ENCODE data around the gene ABHD6. TPM values are rescaled to one million over a fixed set of nuclear protein-coding genes. Genes with fewer than 3 reads are reported as not detected.
"Not testable (repeated sequence)": the region's sequence is repeated elsewhere in the genome, so short reads cannot be mapped to it uniquely, and the experiment has no call there.

Gene ABHD6
- polyA plus RNA-seq, 1 experiment: 9.2 TPM

DNA sequence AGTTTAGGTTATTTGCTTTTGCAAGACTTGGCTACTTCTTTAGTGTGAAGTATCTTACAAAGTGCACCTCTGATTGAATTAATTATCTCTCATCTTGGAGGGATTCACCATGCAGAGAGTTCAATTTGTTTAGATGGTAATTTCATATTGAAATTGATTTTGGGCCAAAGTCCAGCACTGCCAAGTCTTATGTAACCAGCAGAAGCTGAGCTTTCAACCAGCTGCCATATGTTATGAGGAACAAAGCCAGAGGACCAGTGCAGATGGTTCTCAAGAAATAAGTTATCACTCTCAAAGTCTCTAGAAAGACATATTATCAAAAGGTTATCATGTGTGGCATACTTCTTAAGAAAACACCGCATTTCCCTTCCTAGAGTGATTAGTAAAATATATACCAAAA is 29.0 kb downstream of the ABHD6 start:
- DNase-seq (ENCODE audit: low read depth): no peak
- no peaks in the 10 kb centered on the region; the same call in 1 of the 2 replicates for H3K36me3 ChIP-seq (ENCODE audit: control insufficient read depth, insufficient read depth, low read length)
- H3K4me3 ChIP-seq (ENCODE audit: low read depth, low read length): no peak overlapping the region
- ChIA-PET CTCF (no interaction called here), POLR2A (no interaction called here)
- H3K27me3 ChIP-seq (ENCODE audit: control insufficient read depth, insufficient read depth, low read length): no peaks in the 10 kb centered on the region
- TF ChIP-seq, protein P1, sequence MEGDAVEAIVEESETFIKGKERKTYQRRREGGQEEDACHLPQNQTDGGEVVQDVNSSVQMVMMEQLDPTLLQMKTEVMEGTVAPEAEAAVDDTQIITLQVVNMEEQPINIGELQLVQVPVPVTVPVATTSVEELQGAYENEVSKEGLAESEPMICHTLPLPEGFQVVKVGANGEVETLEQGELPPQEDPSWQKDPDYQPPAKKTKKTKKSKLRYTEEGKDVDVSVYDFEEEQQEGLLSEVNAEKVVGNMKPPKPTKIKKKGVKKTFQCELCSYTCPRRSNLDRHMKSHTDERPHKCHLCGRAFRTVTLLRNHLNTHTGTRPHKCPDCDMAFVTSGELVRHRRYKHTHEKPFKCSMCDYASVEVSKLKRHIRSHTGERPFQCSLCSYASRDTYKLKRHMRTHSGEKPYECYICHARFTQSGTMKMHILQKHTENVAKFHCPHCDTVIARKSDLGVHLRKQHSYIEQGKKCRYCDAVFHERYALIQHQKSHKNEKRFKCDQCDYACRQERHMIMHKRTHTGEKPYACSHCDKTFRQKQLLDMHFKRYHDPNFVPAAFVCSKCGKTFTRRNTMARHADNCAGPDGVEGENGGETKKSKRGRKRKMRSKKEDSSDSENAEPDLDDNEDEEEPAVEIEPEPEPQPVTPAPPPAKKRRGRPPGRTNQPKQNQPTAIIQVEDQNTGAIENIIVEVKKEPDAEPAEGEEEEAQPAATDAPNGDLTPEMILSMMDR (IDR thresholded peaks at IDR 0.05; ENCODE audit: insufficient read depth, low read depth, low read length): no peak

DNA sequence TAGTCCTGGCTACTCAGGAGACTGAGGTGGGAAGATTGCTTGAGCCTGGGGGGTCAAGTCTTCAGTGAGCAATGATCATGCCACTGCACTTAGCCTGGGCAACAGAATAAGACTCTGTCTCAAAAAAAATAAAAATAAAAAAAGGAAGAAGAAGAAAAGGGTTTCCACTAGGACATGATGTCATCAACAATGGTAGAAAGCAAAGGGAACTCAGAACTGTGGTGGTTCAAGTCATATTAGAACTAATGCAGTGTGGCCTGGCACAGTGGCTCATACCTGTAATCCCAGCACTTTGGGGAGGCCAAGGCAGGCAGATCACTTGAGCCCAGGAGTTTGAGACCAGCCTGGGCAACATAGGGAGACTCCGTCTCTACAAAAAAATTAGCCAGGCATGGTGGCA is 30.0 kb downstream of the ABHD6 start:
- H3K36me3 ChIP-seq (ENCODE audit: control insufficient read depth, insufficient read depth, low read length); DNase-seq (ENCODE audit: low read depth); H3K27me3 ChIP-seq (ENCODE audit: control insufficient read depth, insufficient read depth, low read length); H3K4me3 ChIP-seq (ENCODE audit: low read depth, low read length); POLR2A ChIA-PET; CTCF ChIA-PET: not testable (repeated sequence)

DNA sequence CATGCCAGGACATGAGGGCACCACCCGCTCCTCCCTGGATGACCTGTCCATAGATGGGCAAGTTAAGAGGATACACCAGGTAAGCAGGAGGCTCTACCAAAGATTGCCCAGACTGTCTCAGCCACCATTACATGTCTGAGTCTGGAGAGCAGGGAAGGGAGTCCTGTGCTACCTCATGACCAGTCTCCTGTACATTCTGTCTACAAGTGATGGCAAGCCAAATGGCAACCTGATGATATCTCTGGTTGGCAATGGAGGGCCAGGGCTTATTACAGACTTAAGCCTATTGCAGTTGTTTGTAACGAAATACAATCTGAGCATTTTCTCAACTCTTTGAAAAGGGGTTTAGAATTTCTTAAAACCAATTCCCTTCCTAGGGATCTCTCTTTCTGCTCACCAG is 31.8 kb downstream of the ABHD6 start:
- H3K36me3 ChIP-seq (ENCODE audit: control insufficient read depth, insufficient read depth, low read length): no peaks in the 10 kb centered on the region; the same call in 1 of the 2 replicates
- no peaks in the 10 kb centered on the region for H3K27me3 ChIP-seq (ENCODE audit: control insufficient read depth, insufficient read depth, low read length)
- ChIA-PET CTCF (interaction anchor here (1.6 kb wide), 1 partner anchor 11 kb away, joined by 5 read pairs; no protein-coding TSS in a partner anchor), POLR2A (no interaction called here)
- no peak overlapping the region for H3K4me3 ChIP-seq (ENCODE audit: low read depth, low read length)
- TF ChIP-seq, protein P1 (IDR thresholded peaks at IDR 0.05; ENCODE audit: insufficient read depth, low read depth, low read length): no peak
- DNase-seq (ENCODE audit: low read depth): no peak

DNA sequence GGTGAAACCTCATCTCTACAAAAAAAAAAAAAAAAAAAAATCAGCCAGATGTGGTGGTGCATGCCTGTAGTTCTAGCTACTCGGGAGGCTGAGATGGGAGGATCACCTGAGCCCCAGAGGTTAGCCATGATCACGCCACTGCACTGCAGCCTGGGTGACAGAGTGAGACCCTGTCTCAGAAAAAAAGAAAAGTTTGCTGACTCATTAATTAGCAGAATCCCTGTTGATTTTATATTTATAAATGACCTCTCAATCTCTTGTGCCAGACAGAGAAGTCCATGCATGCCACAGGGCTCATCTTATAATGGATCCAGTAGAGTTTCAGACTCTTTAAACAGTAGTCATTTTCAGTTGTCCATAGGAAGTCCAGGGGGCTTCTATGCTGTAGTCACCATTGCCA is 32.9 kb downstream of the ABHD6 start:
- no peaks in the 10 kb centered on the region; the same call in 1 of the 2 replicates for H3K36me3 ChIP-seq (ENCODE audit: control insufficient read depth, insufficient read depth, low read length)
- DNase-seq (ENCODE audit: low read depth): no peak
- CTCF ChIA-PET: interaction anchor here (0.8 to 2.3 kb wide), 5 partner anchors 10 to 103 kb away, joined by 5 to 7 read pairs (median 7); partner anchors contain the start of genes HTD2 and RPP14
- TF ChIP-seq, protein P1 (IDR thresholded peaks at IDR 0.05; ENCODE audit: insufficient read depth, low read depth, low read length): no peak
- no peak overlapping the region for H3K4me3 ChIP-seq (ENCODE audit: low read depth, low read length)
- POLR2A ChIA-PET: no interaction called here
- H3K27me3 ChIP-seq (ENCODE audit: control insufficient read depth, insufficient read depth, low read length): no peaks in the 10 kb centered on the region

DNA sequence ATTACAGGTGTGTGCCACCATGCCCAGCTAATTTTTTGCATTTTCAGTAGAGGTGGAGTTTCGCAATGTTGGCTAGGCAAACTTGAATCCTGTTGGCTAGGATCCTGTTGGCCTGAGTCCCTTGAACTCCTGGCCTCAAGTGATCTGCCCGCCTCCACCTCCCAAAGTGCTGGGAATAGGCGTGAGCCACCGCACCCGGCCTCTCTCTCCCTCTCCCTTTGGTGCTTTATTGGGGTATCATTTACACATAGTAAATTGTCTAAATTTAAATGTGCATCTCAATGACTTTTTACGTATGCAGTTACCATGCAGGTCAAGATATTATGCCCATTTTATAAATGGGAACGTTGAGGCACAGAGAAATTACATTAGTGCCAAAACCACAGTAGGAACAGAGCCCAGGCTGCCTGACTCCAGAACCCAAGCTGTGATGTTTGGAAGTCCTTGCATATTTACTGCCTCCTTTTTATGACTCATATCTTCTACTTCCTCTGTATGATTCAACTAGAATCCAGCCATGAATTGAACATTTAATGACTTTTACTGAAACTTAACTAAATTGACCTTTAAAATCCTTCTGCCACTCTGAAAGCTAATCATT is 34.4 kb downstream of the ABHD6 start:
- no peak overlapping the region for H3K4me3 ChIP-seq (ENCODE audit: low read depth, low read length)
- H3K27me3 ChIP-seq (ENCODE audit: control insufficient read depth, insufficient read depth, low read length): no peaks in the 10 kb centered on the region
- ChIA-PET POLR2A (no interaction called here), CTCF (interaction anchor here (0.8 to 2.3 kb wide), 5 partner anchors 34 to 105 kb away, joined by 3 to 7 read pairs (median 7); partner anchors contain the start of genes HTD2 and RPP14)
- TF ChIP-seq, protein P1 (IDR thresholded peaks at IDR 0.05; ENCODE audit: insufficient read depth, low read depth, low read length): no peak
- DNase-seq (ENCODE audit: low read depth): peak; percentile 74
- no peaks in the 10 kb centered on the region; the same call in 1 of the 2 replicates for H3K36me3 ChIP-seq (ENCODE audit: control insufficient read depth, insufficient read depth, low read length)

DNA sequence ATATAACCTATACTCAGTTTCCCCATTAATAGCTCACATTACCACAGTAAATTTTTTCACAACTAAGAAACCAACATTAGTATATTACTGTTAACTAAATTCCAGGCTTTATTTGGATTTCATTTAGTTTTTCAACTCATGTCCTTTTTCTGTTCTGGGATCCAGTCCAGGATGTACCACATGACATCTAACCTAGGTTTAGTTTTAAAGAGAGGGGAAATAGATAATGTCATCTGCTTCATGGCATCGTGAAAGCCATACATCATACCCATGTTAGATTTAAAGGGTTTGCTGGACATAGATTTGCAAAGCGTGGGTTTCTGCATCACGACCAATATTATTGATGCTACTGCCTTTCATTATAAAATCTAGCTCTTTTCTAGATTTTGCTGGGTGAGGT is 35.3 kb downstream of the ABHD6 start:
- CTCF ChIA-PET: interaction anchor here (0.7 to 1.2 kb wide), 4 partner anchors 33 to 85 kb away, joined by 3 to 5 read pairs (median 4); partner anchors contain the start of genes HTD2 and RPP14
- TF ChIP-seq, protein P1 (IDR thresholded peaks at IDR 0.05; ENCODE audit: insufficient read depth, low read depth, low read length): no peak
- Histone ChIP-seq H3K4me3 (ENCODE audit: low read depth, low read length) (no peak overlapping the region), H3K27me3 (ENCODE audit: control insufficient read depth, insufficient read depth, low read length) (no peaks in the 10 kb centered on the region), H3K36me3 (ENCODE audit: control insufficient read depth, insufficient read depth, low read length) (no peaks in the 10 kb centered on the region)
- POLR2A ChIA-PET: no interaction called here
- DNase-seq (ENCODE audit: low read depth): no peak

DNA sequence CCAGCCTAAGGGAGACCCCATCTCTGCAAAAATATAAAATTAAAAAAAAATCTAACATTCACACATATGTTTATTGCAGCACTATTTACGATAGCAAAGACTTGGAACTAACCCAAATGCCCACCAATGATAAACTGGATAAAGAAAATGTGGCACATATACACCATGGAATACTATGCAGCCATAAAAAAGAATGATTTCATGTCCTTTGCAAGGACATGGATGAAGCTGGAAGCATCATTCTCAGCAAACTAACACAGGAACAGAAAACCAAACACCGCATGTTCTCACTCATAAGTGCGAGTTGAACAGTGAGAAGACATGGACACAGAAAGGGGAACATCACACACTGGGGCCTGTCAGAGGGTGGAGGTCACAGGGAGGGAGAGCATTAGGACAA is 35.8 kb downstream of the ABHD6 start:
- H3K36me3 ChIP-seq (ENCODE audit: control insufficient read depth, insufficient read depth, low read length); H3K27me3 ChIP-seq (ENCODE audit: control insufficient read depth, insufficient read depth, low read length); DNase-seq (ENCODE audit: low read depth); POLR2A ChIA-PET; H3K4me3 ChIP-seq (ENCODE audit: low read depth, low read length): not testable (repeated sequence)
- CTCF ChIA-PET: interaction anchor here (0.7 to 1.2 kb wide), 2 partner anchors 33 to 85 kb away, joined by 3 to 5 read pairs; partner anchors contain the start of genes HTD2 and RPP14

Measured in BJ (cell line).